ENCODE measurements around the gene ARL6IP4.

The ARL6IP4 gene

GRCh38 chr12:122990961-122991622 is 10.6 kb downstream of the ARL6IP4 start:
- no peak for DNase-seq (ENCODE audit: low read depth)
- no peak overlapping the region for H3K4me3 ChIP-seq (ENCODE audit: control insufficient read depth, low read depth, low read length)
- TF ChIP-seq, protein P1, sequence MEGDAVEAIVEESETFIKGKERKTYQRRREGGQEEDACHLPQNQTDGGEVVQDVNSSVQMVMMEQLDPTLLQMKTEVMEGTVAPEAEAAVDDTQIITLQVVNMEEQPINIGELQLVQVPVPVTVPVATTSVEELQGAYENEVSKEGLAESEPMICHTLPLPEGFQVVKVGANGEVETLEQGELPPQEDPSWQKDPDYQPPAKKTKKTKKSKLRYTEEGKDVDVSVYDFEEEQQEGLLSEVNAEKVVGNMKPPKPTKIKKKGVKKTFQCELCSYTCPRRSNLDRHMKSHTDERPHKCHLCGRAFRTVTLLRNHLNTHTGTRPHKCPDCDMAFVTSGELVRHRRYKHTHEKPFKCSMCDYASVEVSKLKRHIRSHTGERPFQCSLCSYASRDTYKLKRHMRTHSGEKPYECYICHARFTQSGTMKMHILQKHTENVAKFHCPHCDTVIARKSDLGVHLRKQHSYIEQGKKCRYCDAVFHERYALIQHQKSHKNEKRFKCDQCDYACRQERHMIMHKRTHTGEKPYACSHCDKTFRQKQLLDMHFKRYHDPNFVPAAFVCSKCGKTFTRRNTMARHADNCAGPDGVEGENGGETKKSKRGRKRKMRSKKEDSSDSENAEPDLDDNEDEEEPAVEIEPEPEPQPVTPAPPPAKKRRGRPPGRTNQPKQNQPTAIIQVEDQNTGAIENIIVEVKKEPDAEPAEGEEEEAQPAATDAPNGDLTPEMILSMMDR (IDR thresholded peaks at IDR 0.05; ENCODE audit: control insufficient read depth, insufficient read depth, low read depth, low read length, missing control alignments), result no peak

DNA sequence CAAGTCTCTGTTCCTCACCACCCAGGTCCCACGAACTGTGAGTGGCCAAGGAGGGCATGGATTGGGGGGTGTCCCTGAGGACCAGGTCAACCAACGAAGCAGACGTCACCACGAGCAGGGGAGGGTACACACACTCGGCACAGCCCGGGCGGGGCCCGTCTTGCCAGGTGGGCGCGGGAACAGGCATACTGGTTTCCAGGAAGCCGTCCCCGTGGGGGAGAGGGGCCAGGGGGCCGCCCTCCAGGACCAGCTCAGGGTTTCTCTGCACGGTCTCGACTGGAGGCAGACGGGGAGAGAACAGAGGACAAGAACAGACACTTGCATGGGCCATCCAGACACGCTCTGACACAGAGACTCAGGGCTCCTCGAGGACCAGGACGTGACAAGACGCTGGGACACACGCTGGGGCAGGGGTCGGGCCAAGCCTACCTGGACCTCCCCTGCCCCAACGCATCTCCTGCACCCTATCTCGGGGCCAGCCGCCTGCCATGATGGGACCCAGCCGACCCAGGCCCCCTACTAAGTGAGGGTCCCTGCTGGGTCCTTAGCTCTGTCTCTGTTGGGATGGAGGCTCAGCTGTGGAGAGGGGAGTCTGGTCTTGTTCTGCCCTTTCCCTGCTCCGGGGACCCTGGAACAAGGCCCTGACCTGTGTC is 11.3 kb downstream of the ARL6IP4 start:
- H3K4me3 ChIP-seq (ENCODE audit: control insufficient read depth, low read depth, low read length), result no peak overlapping the region
- no peak for DNase-seq (ENCODE audit: low read depth)
- TF ChIP-seq, protein P1 (IDR thresholded peaks at IDR 0.05; ENCODE audit: control insufficient read depth, insufficient read depth, low read depth, low read length, missing control alignments), result no peak

DNA sequence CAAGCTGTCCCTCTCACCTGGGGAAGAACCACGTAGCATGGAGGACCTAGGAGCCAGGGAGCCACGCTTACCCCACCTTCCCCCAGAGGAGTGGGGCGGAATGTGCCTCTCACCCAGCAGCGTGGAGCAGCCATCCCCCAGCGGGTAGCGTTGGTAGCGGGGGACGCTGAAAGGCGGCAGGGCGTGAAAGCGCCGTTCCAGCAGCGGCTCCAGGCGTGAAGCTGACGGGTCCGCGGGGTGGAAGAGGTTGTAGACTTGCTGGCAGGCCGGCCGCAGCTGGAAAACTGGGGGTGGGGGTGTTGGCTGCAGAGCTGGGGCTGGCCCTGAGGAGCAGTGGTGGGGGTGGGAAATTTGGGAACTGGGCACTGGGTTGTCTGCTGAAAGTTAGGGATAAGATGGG is 11.9 kb downstream of the ARL6IP4 start:
- TF ChIP-seq, protein P1 (IDR thresholded peaks at IDR 0.05; ENCODE audit: control insufficient read depth, insufficient read depth, low read depth, low read length, missing control alignments), result no peak
- DNase-seq (ENCODE audit: low read depth), result no peak
- H3K4me3 ChIP-seq (ENCODE audit: control insufficient read depth, low read depth, low read length), result no peak overlapping the region

DNA sequence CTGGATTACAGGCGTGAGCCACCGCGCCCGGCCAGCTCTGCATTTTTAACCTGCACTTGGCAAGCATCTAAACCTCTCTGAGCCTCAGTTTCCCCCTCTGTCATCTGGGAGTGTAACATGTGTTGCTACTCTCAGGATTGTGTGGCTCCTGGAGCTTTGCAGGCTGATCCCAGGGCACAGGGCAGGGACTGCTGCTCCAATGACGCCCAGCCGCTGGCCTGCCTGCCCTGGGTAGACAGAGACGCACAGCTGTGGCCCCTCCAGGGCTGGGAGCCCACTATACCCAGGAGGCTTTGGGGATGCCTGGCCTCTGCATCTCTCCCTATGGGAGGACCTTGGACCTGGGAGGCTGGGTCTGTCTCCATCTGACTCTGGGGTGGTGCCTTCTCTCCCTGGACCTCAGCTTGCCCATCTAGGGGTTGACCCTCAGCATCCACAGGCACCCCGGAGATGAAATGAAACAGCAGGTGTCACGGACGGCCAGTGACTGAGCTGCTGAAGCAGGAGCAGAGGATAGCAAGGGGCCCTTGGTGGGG is 13.7 kb downstream of the ARL6IP4 start:
- TF ChIP-seq, protein P1 (IDR thresholded peaks at IDR 0.05; ENCODE audit: control insufficient read depth, insufficient read depth, low read depth, low read length, missing control alignments), result no peak
- no peak overlapping the region for H3K4me3 ChIP-seq (ENCODE audit: control insufficient read depth, low read depth, low read length)
- DNase-seq (ENCODE audit: low read depth), result no peak

GRCh38 chr12:122994781-122995502 is 14.5 kb downstream of the ARL6IP4 start:
- no peak overlapping the region for H3K4me3 ChIP-seq (ENCODE audit: control insufficient read depth, low read depth, low read length)
- TF ChIP-seq, protein P1 (IDR thresholded peaks at IDR 0.05; ENCODE audit: control insufficient read depth, insufficient read depth, low read depth, low read length, missing control alignments), result no peak
- DNase-seq (ENCODE audit: low read depth), result no peak

GRCh38 chr12:122995503-122996187 is 15.2 kb downstream of the ARL6IP4 start:
- TF ChIP-seq, protein P1 (IDR thresholded peaks at IDR 0.05; ENCODE audit: control insufficient read depth, insufficient read depth, low read depth, low read length, missing control alignments), result no peak
- no peak for DNase-seq (ENCODE audit: low read depth)
- H3K4me3 ChIP-seq (ENCODE audit: control insufficient read depth, low read depth, low read length), result no peak overlapping the region
